OCI-LY3 (cell line): ENCODE results near the gene TMA7.

Experiments used
- EZH2phosphoT487 ChIP-seq: fragments of 200-600 bp; shearing (Covaris generic); IDR thresholded peaks from 2 replicates; pipeline ENCODE4 v1.6.1; 2018; ENCODE audit warnings: antibody characterized with exemption, mixed run types, low read depth
- TF ChIP-seq, protein P1 (sequence below): fragments of 200-600, 300-600 bp; sonication (generic); IDR thresholded peaks from 2 replicates; pipeline ENCODE4 v1.5.1; 2014; ENCODE audit warnings: antibody characterized with exemption, low read length, low read depth

DNA sequence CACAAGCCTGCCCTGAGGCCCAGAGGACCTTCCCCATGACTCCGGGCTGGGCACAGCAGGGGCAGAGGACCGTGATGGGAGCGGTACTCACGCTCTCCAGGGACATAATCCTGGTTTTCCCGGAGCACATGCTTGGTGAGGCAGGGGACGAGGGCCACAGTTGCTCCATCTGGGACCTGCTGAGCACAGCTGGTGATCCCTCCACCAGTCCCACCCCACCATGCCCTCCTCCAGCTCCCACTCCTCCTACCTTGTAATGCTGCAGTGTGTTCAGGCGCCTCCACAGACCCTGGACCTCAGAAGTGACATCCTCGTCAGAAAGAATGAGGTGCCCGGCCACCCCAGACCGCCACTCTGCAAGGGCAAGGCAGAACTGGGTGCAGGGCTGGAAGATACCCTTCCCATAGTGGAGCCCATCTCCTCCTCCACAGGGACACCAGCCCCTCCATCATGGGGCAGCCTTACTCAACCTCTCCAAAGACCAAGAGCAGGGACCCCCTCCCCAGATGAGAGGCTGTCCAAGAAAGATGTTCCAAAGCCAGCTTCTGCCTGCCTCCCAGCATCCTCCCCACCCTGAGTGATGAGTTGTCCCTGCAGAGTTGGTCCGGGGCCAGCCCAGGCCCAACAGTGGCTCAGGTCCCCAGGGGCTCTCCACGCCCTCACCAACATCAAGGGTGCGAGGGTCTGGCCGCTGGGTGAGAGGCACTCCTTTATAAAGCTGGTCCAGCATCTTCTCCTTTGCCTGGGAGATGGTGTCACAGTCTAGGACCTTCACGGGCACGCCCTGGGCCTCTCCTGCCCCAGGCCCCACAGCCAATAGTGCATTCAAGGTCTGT, 29.6 kb upstream of the TMA7 start:
- no peak for TF ChIP-seq EZH2phosphoT487
- TF ChIP-seq, protein P1, sequence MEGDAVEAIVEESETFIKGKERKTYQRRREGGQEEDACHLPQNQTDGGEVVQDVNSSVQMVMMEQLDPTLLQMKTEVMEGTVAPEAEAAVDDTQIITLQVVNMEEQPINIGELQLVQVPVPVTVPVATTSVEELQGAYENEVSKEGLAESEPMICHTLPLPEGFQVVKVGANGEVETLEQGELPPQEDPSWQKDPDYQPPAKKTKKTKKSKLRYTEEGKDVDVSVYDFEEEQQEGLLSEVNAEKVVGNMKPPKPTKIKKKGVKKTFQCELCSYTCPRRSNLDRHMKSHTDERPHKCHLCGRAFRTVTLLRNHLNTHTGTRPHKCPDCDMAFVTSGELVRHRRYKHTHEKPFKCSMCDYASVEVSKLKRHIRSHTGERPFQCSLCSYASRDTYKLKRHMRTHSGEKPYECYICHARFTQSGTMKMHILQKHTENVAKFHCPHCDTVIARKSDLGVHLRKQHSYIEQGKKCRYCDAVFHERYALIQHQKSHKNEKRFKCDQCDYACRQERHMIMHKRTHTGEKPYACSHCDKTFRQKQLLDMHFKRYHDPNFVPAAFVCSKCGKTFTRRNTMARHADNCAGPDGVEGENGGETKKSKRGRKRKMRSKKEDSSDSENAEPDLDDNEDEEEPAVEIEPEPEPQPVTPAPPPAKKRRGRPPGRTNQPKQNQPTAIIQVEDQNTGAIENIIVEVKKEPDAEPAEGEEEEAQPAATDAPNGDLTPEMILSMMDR, result no peak
